ENCODE results near the gene TMEM53.

The TMEM53 gene

DNA sequence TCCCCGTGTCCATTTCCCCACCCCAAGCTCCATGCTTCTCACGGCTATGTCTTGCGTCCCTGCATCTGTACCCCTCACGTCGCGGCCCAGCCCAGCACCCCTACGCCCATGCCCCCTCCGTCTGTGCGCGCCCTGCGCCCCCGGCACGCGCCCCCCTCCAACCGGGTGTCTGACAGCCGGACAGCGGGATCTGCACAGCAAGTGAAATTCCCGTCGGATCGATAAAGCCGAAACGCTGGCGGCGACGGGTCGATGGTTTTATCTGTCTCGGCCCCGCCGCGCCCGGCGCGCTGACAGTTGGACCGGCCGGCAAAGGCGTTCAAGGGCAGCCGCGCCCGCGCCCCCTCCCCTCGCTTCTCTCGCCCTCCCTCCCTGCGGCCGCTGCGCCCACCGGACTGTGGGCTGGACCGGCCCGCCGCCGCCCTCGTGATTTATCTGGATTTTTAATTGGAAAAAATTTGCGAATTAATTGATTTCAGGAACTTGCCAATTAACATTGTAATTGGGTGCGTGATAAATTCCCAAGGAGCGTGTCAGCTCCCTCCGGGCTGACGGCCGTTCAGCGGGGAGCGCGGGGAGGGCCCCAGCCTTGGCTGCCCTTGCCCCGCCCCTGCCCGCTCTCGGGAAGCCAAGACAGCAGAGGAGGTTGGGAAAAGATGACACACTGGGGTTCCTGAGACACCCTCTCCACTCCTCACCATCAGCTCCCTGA is 57.1 kb downstream of the TMEM53 start:
- Histone ChIP-seq H3K4me3 (ENCODE audit: low read length) (peak overlapping the region; percentile 52), H3K27ac (ENCODE audit: low read length) (no peak overlapping the region), H3K9ac (ENCODE audit: low read length) (no peak overlapping the region), H3K36me3 (ENCODE audit: control insufficient read depth, low read depth, low read length) (no peaks in the 10 kb centered on the region), H3K4me1 (ENCODE audit: control insufficient read depth, low read depth, low read length) (no peaks in the 10 kb centered on the region), H3K27me3 (ENCODE audit: control insufficient read depth, insufficient read depth, low read length) (peaks cover 16% of the 10 kb centered on the region), H3K9me3 (ENCODE audit: control insufficient read depth, low read depth, low read length) (no peaks in the 10 kb centered on the region)

GRCh38 chr1:44616284-44616990 is 57.8 kb downstream of the TMEM53 start:
- H3K4me1 ChIP-seq (ENCODE audit: control insufficient read depth, low read depth, low read length): no peaks in the 10 kb centered on the region
- H3K9me3 ChIP-seq (ENCODE audit: control insufficient read depth, low read depth, low read length): no peaks in the 10 kb centered on the region
- peak overlapping the region; percentile 52 for H3K4me3 ChIP-seq (ENCODE audit: low read length)

GRCh38 chr1:44613941-44614340 is 60.3 kb downstream of the TMEM53 start:
- Histone ChIP-seq H3K9ac (ENCODE audit: low read length) (no peak overlapping the region), H3K27ac (ENCODE audit: low read length) (no peak overlapping the region), H3K4me1 (ENCODE audit: control insufficient read depth, low read depth, low read length) (peaks cover 16% of the 10 kb centered on the region), H3K9me3 (ENCODE audit: control insufficient read depth, low read depth, low read length) (no peaks in the 10 kb centered on the region), H3K27me3 (ENCODE audit: control insufficient read depth, insufficient read depth, low read length) (peaks cover 16% of the 10 kb centered on the region), H3K4me3 (ENCODE audit: low read length) (no peak overlapping the region), H3K36me3 (ENCODE audit: control insufficient read depth, low read depth, low read length) (no peaks in the 10 kb centered on the region)

More at GRCh38 chr1:44616284-44616990, 57.8 kb downstream of the TMEM53 start:
- H3K27me3 ChIP-seq (ENCODE audit: control insufficient read depth, insufficient read depth, low read length): peaks cover 16% of the 10 kb centered on the region
- no peak overlapping the region for H3K27ac ChIP-seq (ENCODE audit: low read length)
- H3K9ac ChIP-seq (ENCODE audit: low read length): no peak overlapping the region
- no peaks in the 10 kb centered on the region for H3K36me3 ChIP-seq (ENCODE audit: control insufficient read depth, low read depth, low read length)

- no peaks in the 10 kb centered on the region for H3K36me3 ChIP-seq (ENCODE audit: control insufficient read depth, low read depth, low read length)
- no peak overlapping the region for H3K27ac ChIP-seq (ENCODE audit: low read length)
- no peak overlapping the region for H3K9ac ChIP-seq (ENCODE audit: low read length)
- no peaks in the 10 kb centered on the region for H3K9me3 ChIP-seq (ENCODE audit: control insufficient read depth, low read depth, low read length)
- H3K4me3 ChIP-seq (ENCODE audit: low read length): no peak overlapping the region
- H3K4me1 ChIP-seq (ENCODE audit: control insufficient read depth, low read depth, low read length): peaks cover 16% of the 10 kb centered on the region
- peaks cover 10% of the 10 kb centered on the region for H3K27me3 ChIP-seq (ENCODE audit: control insufficient read depth, insufficient read depth, low read length)
Observed at GRCh38 chr1:44611866-44612265, 62.4 kb downstream of the TMEM53 start.

DNA sequence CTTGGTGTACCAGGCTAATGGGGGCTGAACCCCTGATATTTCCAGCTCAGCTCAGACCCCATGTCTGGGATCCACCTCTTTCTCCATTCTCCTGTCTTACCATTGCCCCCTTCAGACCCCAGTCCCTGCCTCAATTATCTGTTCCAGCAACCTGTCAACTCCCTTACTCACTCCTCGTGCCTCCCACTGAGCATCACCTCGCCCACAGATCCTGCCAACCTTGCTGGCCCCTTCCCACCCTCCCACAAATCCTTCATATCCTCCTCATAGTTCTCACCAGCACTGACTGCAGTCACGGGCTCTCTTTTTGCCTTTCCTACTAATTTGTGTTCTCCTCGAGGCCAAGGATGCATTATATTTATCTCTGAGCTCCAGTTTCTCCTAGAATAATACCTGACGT is 62.9 kb downstream of the TMEM53 start:
- Histone ChIP-seq H3K36me3 (ENCODE audit: control insufficient read depth, low read depth, low read length) (no peaks in the 10 kb centered on the region), H3K27me3 (ENCODE audit: control insufficient read depth, insufficient read depth, low read length) (peaks cover 6% of the 10 kb centered on the region), H3K9ac (ENCODE audit: low read length) (no peak overlapping the region), H3K9me3 (ENCODE audit: control insufficient read depth, low read depth, low read length) (no peaks in the 10 kb centered on the region), H3K4me1 (ENCODE audit: control insufficient read depth, low read depth, low read length) (peaks cover 16% of the 10 kb centered on the region), H3K4me3 (ENCODE audit: low read length) (no peak overlapping the region), H3K27ac (ENCODE audit: low read length) (no peak overlapping the region)

DNA sequence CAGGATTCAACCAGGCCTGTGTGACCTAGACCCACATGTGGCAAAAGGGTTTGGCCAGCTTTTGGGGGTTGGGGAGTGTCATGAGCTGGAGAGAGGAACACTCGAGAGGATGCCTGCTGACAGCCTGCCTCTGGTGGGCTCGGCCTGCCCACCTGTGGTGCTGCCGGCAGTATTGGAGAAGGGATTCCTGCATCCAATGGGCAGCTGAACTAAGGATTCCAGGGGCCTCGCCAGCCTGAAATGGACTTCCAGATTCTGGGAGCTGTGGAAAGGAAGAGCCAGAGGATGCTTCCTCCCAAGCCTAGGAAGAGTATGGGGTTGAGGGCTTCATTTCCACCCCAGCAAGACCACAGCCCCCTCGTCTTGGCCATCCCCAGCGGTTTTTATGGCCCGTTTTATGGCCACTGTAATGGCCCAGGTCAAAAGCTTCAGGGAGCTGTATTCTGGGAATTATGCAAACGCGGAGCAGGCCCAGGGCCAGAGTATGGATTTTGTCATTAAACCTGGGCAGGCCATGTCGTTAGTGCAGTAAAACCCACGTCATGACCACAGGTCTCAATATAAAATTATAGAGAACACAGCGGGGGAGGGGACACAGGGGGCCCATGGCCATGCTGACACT is 63.6 kb downstream of the TMEM53 start:
- H3K9ac ChIP-seq (ENCODE audit: low read length): no peak overlapping the region

GRCh38 chr1:44609768-44610526 is 64.3 kb downstream of the TMEM53 start:
- Histone ChIP-seq H3K4me1 (ENCODE audit: control insufficient read depth, low read depth, low read length) (peaks cover 16% of the 10 kb centered on the region), H3K9me3 (ENCODE audit: control insufficient read depth, low read depth, low read length) (no peaks in the 10 kb centered on the region), H3K4me3 (ENCODE audit: low read length) (no peak overlapping the region), H3K36me3 (ENCODE audit: control insufficient read depth, low read depth, low read length) (no peaks in the 10 kb centered on the region), H3K27me3 (ENCODE audit: control insufficient read depth, insufficient read depth, low read length) (no peaks in the 10 kb centered on the region), H3K9ac (ENCODE audit: low read length) (no peak overlapping the region), H3K27ac (ENCODE audit: low read length) (no peak overlapping the region)

More for the DNA sequence above, 63.6 kb downstream of the TMEM53 start:
- Histone ChIP-seq H3K9me3 (ENCODE audit: control insufficient read depth, low read depth, low read length) (no peaks in the 10 kb centered on the region), H3K27ac (ENCODE audit: low read length) (no peak overlapping the region), H3K27me3 (ENCODE audit: control insufficient read depth, insufficient read depth, low read length) (no peaks in the 10 kb centered on the region), H3K4me1 (ENCODE audit: control insufficient read depth, low read depth, low read length) (peaks cover 16% of the 10 kb centered on the region), H3K36me3 (ENCODE audit: control insufficient read depth, low read depth, low read length) (no peaks in the 10 kb centered on the region), H3K4me3 (ENCODE audit: low read length) (no peak overlapping the region)

DNA sequence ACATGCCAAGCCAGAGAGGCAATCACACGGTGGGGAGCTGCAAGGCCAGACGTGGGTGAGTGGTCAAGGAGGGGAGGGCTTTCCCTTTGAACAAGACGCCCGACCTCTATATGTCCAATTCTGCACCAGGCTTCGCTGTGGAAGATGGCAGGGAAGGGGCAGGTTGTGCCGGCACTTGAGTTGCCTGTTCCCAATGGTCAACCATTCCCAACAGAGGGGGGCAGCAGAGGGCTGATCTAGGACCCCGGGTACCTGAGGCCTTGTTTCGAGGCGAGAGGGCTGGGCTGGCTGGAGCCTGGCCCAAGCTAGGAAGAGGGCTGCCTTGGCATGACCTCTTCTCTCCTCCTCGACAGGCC is 64.9 kb downstream of the TMEM53 start:
- Histone ChIP-seq H3K9me3 (ENCODE audit: control insufficient read depth, low read depth, low read length) (no peaks in the 10 kb centered on the region), H3K27me3 (ENCODE audit: control insufficient read depth, insufficient read depth, low read length) (no peaks in the 10 kb centered on the region), H3K4me3 (ENCODE audit: low read length) (no peak overlapping the region), H3K27ac (ENCODE audit: low read length) (no peak overlapping the region), H3K36me3 (ENCODE audit: control insufficient read depth, low read depth, low read length) (no peaks in the 10 kb centered on the region), H3K4me1 (ENCODE audit: control insufficient read depth, low read depth, low read length) (peaks cover 16% of the 10 kb centered on the region), H3K9ac (ENCODE audit: low read length) (no peak overlapping the region)

GRCh38 chr1:44608141-44608540 is 66.1 kb downstream of the TMEM53 start:
- H3K9ac ChIP-seq (ENCODE audit: low read length): no peak overlapping the region
- H3K27ac ChIP-seq (ENCODE audit: low read length): no peak overlapping the region
- peaks cover 16% of the 10 kb centered on the region for H3K4me1 ChIP-seq (ENCODE audit: control insufficient read depth, low read depth, low read length)
- no peaks in the 10 kb centered on the region for H3K36me3 ChIP-seq (ENCODE audit: control insufficient read depth, low read depth, low read length)
- H3K9me3 ChIP-seq (ENCODE audit: control insufficient read depth, low read depth, low read length): no peaks in the 10 kb centered on the region
- no peak overlapping the region for H3K4me3 ChIP-seq (ENCODE audit: low read length)
- H3K27me3 ChIP-seq (ENCODE audit: control insufficient read depth, insufficient read depth, low read length): no peaks in the 10 kb centered on the region

- Histone ChIP-seq H3K9me3 (ENCODE audit: control insufficient read depth, low read depth, low read length) (no peaks in the 10 kb centered on the region), H3K27ac (ENCODE audit: low read length) (no peak overlapping the region), H3K4me1 (ENCODE audit: control insufficient read depth, low read depth, low read length) (peaks cover 16% of the 10 kb centered on the region), H3K27me3 (ENCODE audit: control insufficient read depth, insufficient read depth, low read length) (no peaks in the 10 kb centered on the region), H3K9ac (ENCODE audit: low read length) (no peak overlapping the region), H3K36me3 (ENCODE audit: control insufficient read depth, low read depth, low read length) (no peaks in the 10 kb centered on the region), H3K4me3 (ENCODE audit: low read length) (no peak overlapping the region)
Observed at GRCh38 chr1:44606701-44607281, 67.5 kb downstream of the TMEM53 start.

All from iPS-18a (cell line).